Mammary epithelial cell (primary cell): ENCODE measurements around the gene NMUR1.

Experiments
- CTCF ChIP-seq, 2 donors: IDR thresholded peaks in 1 of 2; conservative IDR thresholded peaks in 1 of 2; 2 replicates each; pipeline ENCODE4 v1.5.1; 2011 to 2012; ENCODE audit warnings: inconsistent platforms in 2 of 2, low read length in 2 of 2, mild to moderate bottlenecking in 2 of 2, control low read depth in 1 of 2, low read depth in 1 of 2; ENCODE audit not compliant: insufficient read depth in 1 of 2; ENCODE audit errors: extremely low read depth in 1 of 2
- EZH2 ChIP-seq: IDR thresholded peaks from 2 replicates; pipeline ENCODE4 v1.6.1; 2012; ENCODE audit warnings: low read length, inconsistent platforms, borderline replicate concordance

GRCh38 chr2:231483398-231484329, 46.6 kb downstream of the NMUR1 start:
- no peak for TF ChIP-seq CTCF (conservative IDR thresholded peaks at IDR 0.05 in 1 of 2, IDR thresholded peaks at IDR 0.05 in 1 of 2; ENCODE audit: extremely low read depth in 1 of 2, insufficient read depth in 1 of 2, low read depth in 1 of 2, low read length in 2 of 2)
- no peak for TF ChIP-seq EZH2
